Dermis blood vessel endothelial cell (primary cell): ENCODE measurements around the gene ZNF32. TPM values are rescaled to one million over a fixed set of nuclear protein-coding genes. Genes with fewer than 3 reads are reported as not detected.
A peak's percentile ranks its signal among the peaks of the same experiment; 100 is the strongest.
"Not testable (repeated sequence)": the region's sequence is repeated elsewhere in the genome, so short reads cannot be mapped to it uniquely, and the experiment has no call there.

Experiments
- DNase-seq: peaks from one replicate; pipeline ENCODE4 v3.0.0; 2010
- total RNA-seq: library from RNA; depleted of rRNA; stranded (reverse); fragments of >200 nt; gene quantifications from 2 replicates; pipeline ENCODE4 v1.2.3, GENCODE V29; 2014

Gene ZNF32
- total RNA-seq, 1 donor from 2014 or later = 34.4 TPM

- DNase-seq = no peak
These were observed 30.8 kb upstream of the ZNF32 start for GRCh38 chr10:43679509-43679908.

- DNase-seq = no peak
These were observed 30.0 kb upstream of the ZNF32 start for GRCh38 chr10:43678654-43679053.

DNA sequence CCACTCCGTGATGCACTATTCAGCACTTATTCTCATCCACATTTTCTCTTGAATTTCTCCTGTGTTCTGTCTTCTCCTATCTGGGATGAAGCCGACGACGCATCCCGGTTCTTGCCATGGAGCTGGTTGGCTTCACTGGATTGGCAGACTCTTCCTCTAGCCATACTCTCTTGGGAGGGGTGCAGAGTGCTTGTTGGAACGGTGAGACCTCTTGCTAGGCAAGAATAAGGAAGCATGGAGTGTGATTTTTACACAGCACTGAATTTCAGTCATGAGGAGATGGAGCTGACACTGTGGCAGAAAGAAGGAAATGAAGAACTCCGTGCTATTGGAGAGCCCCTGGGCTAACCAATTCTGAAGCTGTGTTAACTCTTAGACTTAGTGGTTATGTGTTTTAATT, 28.2 kb upstream of the ZNF32 start:
- no peak for DNase-seq

GRCh38 chr10:43676331-43676730, 27.6 kb upstream of the ZNF32 start:
- DNase-seq = no peak

DNA sequence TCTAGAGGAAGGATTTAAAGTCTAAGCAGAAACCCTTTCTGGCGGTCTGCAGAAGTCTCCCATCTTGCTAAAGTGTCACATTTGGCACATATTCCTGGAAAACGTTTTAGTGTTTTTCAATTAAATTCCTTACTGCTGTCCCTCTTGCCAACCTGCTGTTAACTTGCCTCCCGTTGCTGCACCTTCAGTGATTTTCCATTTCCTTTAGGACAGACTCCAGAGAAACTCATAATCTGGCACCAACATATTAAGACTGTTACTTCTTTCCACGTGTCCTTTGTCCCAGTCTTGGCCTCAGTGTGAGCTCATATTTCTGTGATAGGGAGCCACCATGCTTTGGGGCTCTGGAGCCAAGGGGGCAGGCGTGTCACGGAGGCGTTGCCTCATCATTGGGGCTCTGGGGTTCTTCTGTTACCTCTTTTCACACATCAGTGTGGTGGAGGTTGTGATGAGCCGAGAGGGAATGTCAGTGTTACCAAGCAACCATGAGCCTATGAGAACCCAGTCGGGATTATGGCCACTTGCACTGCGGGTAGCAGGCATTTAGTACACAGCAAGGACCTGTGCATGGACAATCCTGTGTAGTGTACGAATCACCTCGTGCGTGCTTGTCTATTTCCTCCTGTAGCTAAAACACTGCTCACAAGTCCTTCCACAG, 26.0 kb upstream of the ZNF32 start:
- DNase-seq = no peak

- DNase-seq = no peak
These were observed 24.8 kb upstream of the ZNF32 start for GRCh38 chr10:43673471-43673870.

GRCh38 chr10:43671659-43672531, 23.2 kb upstream of the ZNF32 start:
- DNase-seq = peak; percentile 86

- no peak for DNase-seq
These were observed 20.7 kb upstream of the ZNF32 start for GRCh38 chr10:43669386-43669785.

- no peak for DNase-seq
These were observed 19.2 kb upstream of the ZNF32 start for GRCh38 chr10:43667761-43668386.

DNA sequence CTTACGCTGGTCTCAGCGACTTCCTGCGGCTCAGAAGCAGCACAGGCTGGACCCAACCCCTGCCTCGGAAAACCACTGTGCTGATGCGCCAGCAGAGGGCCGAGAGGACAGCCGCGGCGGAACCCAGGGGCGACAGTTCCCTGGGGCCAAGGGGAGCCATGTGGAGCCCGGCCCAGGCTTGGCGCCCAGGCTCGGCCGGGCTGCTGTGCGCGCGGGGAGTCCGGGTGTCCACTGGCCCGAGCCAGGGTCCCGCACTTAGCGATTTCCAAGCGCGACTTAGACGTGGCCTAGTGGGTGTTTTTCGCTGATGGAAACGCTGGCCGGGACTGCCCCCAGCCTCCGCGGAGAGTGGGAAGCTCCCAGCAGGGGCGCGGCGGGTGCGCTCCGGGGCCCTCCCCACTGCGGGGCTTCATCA, 18.6 kb upstream of the ZNF32 start:
- DNase-seq = peak; percentile 48

DNA sequence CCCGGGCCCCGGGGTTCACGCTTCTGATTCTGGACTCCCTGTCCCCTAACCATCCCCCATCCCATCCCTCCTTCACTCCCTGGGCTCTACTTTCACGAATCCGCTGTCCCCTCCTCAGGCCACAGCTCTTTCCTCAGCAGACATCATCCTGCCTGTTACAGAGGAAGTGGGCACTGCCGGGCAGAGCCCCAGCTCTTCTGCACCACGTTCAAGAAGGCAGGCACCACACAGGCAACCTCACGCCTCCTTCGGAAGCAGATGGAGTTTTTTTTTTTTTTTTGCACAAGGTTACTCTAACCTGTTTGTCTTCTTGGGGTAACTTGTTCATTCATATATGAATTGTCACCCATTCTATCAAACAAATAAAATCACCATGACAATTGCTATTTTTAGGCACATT, 17.9 kb upstream of the ZNF32 start:
- DNase-seq = no peak

DNA sequence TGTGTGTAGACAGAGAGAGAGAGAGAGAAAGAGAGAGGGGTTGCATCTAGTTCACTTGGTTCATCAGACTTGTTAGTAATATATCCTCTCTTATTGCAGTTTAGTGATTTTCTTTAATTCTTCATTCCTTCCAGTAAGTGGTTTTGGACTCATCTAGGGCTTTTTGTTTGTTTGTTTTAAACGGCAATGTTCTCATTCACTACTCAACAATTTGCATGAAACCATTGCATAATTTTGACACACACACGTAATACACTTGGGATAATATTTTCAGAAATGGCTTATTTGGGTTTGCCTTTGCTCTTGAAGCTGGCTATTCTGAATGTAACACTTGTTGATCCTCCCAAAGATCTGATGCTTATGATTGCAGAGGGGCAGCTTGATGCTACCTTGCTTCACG, 16.4 kb upstream of the ZNF32 start:
- no peak for DNase-seq

DNA sequence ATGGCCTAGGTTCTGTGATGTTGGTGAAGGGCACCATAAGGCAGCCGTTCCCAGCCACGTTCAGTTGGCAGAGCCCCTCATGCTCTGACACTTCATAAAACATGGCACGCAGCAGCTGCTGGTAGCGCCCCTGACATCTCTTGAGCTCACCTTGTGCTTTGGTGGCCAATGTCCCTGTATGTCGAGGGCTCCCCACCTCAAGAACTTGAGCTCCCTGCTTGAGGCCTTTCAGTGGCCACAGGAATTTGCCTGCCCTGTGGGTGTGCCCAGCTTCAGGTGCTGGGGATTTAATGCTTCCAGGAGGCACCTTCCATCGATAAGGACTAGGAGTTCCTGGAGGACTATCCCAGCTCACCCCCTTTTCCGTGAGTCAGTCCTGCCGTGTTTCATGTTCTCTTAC, 9.5 kb upstream of the ZNF32 start:
- no peak for DNase-seq

GRCh38 chr10:43655311-43655710, 6.6 kb upstream of the ZNF32 start:
- DNase-seq = no peak

DNA sequence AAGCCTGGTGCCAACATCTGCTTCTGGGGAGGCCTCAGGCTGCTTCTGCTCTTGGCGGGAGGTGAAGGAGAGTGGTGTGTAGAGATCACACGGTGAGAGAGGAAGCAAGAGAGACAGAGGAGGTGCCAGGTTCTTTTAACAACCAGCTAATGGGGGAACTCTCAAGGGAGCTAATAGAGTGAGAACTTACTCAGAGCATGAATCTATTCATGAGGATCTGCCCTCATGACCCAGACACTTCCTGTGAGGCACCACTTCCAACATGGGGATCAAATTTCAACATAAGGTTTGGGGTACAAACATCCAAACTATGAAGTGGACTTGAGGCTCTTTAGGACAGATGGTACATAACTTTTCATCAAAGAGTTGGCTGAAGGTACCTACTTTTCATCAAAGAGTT, 5.1 kb upstream of the ZNF32 start:
- DNase-seq = no peak

DNA sequence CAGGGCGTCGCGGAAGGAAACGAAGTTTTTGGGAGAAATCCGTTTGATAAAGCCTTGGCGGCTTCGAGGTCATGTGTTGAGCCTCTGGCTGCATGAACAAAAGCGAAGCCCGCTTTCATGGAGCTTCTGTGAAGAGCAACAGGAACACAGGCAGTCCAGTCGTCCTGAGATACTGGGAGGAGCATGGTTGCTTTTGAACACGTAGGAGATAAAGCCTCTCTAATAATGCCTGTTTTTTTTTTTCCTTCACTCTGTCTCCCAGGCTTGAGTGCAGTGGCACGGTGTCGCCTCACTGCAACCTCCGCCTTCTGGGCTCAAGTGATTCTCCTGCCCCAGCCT, 473 bp upstream of the ZNF32 start:
- DNase-seq = no peak

DNA sequence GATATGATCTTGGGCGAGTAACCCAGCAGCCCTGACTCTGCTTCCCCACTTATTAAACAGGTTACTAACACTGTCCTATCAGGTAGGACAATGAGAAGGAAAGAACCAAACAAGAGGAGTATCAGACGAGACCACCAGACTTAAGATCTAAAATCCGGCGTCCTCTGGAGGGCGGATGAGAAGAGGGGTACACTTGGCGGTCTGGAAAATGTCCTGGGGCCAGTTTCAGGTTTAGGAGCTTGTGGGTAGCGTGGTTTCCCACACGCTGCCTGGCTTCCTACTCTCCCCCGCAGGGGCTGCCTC, 635 bp downstream of the ZNF32 start:
- no peak for DNase-seq

- no peak for DNase-seq
These were observed 1.1 kb downstream of the ZNF32 start for GRCh38 chr10:43647576-43647975.

DNA sequence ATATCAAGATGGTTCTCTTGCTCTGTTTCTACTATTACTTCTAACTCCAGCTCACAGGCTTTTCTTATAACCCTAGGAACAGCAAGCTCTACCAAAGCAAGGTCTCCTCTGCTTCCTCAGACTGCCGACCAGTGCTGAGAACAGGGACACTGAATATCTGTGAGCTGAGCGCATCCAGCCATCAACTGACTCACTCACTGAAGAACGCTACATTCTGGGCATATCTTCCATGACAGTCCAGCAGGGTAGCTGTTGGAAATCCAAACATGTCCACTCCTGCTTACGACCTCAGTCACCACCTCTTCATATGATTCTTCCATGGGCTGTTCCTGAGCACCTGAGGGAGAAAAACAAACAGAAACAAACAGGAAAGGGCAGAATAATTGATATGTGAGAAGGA, 2.8 kb downstream of the ZNF32 start:
- no peak for DNase-seq

DNA sequence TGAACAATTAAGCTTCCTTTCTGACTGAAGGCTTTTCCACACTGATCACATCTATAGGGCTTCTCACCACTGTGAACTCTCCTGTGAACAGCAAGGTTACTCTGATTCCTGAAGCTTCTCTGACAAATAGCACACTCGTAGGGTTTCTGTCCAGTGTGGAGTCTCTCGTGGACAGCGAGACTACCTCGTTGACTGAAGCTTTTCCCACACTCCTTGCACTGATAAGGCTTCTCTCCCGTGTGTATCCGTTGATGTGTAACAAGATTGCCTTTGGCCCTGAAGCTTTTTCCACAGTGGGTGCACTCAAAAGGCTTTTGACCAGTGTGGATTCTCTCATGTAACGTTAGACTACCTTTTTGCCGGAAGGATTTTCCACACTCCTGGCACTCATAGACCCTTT, 4.4 kb downstream of the ZNF32 start:
- peak; percentile 20 for DNase-seq

DNA sequence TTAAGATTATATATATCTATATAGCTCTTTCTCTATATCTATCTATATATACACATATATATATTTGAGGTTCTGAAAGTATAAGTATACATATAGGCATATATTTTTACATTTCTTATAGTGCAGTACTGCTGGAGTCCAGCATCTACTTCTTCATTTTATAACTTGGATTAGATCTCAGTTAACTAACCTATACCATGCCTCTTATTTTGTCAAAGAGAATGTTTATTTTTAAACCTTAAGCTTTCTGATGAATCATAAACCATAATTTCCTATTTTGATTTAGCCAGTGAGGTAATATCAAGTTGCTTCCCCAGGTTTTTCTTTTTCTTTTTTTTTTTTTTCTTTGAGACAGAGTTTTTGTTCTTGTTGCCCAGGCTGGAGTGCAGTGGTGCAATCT, 8.1 kb downstream of the ZNF32 start:
- DNase-seq = no peak

DNA sequence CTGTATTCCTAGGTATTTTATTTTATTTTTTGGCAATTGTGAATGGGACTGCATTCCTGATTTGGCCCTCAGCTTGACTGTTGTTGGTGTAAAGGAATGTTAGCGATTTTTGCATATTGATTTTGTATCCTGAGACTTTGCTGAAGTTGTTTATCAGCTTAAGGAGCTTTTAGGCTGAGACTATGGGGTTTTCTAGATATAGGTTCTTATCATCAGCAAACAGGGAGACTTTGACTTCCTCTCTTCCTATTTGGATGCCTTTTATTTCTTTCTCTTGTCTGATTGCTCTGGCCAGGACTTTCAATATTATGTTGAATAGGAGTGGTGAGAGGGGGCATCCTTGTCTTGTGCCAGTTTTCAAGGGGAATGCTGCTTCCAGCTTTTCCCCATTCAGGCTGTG, 12.9 kb downstream of the ZNF32 start:
- not testable (repeated sequence) for DNase-seq

- DNase-seq = no peak
These were observed 19.7 kb downstream of the ZNF32 start for GRCh38 chr10:43628956-43629355.

DNA sequence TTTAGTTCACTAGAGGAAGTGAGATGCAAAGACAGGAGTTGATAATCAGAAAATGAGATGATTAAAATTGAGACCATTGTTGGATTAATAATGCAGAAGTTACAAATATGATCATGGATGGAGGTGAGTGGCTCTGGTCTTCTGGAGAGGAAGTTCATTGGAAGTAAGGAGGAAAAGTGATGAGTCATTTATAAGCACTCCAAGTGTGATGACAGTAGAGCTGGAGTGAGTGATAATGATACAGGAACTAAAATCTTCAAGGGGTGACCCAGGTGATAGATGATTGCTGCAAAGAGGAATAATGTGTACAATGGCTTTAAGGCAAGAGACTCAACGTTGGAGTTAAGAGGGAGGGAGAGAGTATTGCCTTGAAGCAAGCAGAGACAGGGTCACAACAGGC, 20.7 kb downstream of the ZNF32 start:
- DNase-seq = no peak
